ENCODE measurements around the gene MEGF8. TPM values are rescaled to one million over a fixed set of nuclear protein-coding genes. Genes with fewer than 3 reads are reported as not detected.

Gene MEGF8
- polyA plus RNA-seq, 1 donor from 2014 or later: 21.5 TPM

DNA sequence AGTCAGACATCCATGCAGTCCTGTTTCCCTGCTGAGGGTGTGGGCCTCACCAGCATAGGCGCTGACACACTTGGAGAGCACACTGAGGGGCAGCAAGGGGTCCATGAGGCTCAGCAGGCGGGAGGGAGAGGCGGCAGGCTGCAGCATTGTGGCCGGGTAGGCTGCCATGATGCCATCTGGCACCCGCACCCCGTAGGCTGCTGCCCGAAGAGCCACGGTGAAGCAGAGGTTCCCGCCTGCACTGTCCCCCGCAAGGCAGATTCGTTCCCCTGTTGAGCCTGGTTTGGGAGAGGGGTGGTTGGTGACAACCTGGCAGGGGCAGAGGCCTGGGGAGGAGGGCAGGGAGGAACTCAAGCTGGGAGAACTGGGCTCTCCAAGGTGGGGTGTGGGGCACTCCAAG, 80.7 kb downstream of the MEGF8 start:
- Histone ChIP-seq H3K27me3 (ENCODE audit: insufficient read depth, low read depth, low read length) (no peaks in the 10 kb centered on the region), H4K20me1 (ENCODE audit: insufficient read depth) (no peaks in the 10 kb centered on the region), H3K79me2 (replicated peaks; ENCODE audit: insufficient read depth, low read length) (no peaks in the 10 kb centered on the region), H3K36me3 (ENCODE audit: insufficient read depth, low read length) (no peaks in the 10 kb centered on the region), H3K9me3 (ENCODE audit: low read length) (no peaks in the 10 kb centered on the region), H3K27ac (ENCODE audit: low read length) (no peak overlapping the region), H3K9me2 (ENCODE audit: insufficient read depth, low read length) (no peaks in the 10 kb centered on the region), H3K4me2 (ENCODE audit: low read length) (no peak overlapping the region), H3K9ac (ENCODE audit: low read length) (no peak overlapping the region), H3K4me3 (ENCODE audit: low read length) (no peak overlapping the region), H2AFZ (ENCODE audit: low read depth, low read length) (no peak overlapping the region), H3F3A (ENCODE audit: insufficient read depth, low read length, poor library complexity, severe bottlenecking) (no peaks in the 10 kb centered on the region)
- TF ChIP-seq SMC3 (conservative IDR thresholded peaks at IDR 0.05; ENCODE audit: poor library complexity): no peak
- no peak for TF ChIP-seq EP300 (conservative IDR thresholded peaks at IDR 0.05; ENCODE audit: poor library complexity, severe bottlenecking)
- no peak for TF ChIP-seq TAF1 (IDR thresholded peaks at IDR 0.05; ENCODE audit: low read depth)
- TF ChIP-seq RAD21 (conservative IDR thresholded peaks at IDR 0.05): no peak
- TF ChIP-seq EZH2 (IDR thresholded peaks at IDR 0.05; ENCODE audit: borderline replicate concordance, insufficient read depth, low read length, poor library complexity, severe bottlenecking): no peak

- no peak overlapping the region for H3K9ac ChIP-seq (ENCODE audit: low read length)
- H3K27me3 ChIP-seq (ENCODE audit: insufficient read depth, low read depth, low read length): no peaks in the 10 kb centered on the region
- no peak overlapping the region for H3K4me3 ChIP-seq (ENCODE audit: low read length)
- no peaks in the 10 kb centered on the region for H3K9me3 ChIP-seq (ENCODE audit: low read length)
- no peak overlapping the region for H2AFZ ChIP-seq (ENCODE audit: low read depth, low read length)
- H4K20me1 ChIP-seq (ENCODE audit: insufficient read depth): no peaks in the 10 kb centered on the region
- no peaks in the 10 kb centered on the region for H3K79me2 ChIP-seq (replicated peaks; ENCODE audit: insufficient read depth, low read length)
- no peaks in the 10 kb centered on the region for H3F3A ChIP-seq (ENCODE audit: insufficient read depth, low read length, poor library complexity, severe bottlenecking)
- no peaks in the 10 kb centered on the region for H3K9me2 ChIP-seq (ENCODE audit: insufficient read depth, low read length)
- no peak overlapping the region for H3K4me2 ChIP-seq (ENCODE audit: low read length)
- TF ChIP-seq EZH2 (IDR thresholded peaks at IDR 0.05; ENCODE audit: borderline replicate concordance, insufficient read depth, low read length, poor library complexity, severe bottlenecking): no peak
- no peaks in the 10 kb centered on the region for H3K36me3 ChIP-seq (ENCODE audit: insufficient read depth, low read length)
- H3K27ac ChIP-seq (ENCODE audit: low read length): no peak overlapping the region
These were observed 81.8 kb downstream of the MEGF8 start for GRCh38 chr19:42407085-42407815.

GRCh38 chr19:42407816-42408175, 82.4 kb downstream of the MEGF8 start:
- no peaks in the 10 kb centered on the region for H3K9me3 ChIP-seq (ENCODE audit: low read length)
- H3K9ac ChIP-seq (ENCODE audit: low read length): no peak overlapping the region
- H3K36me3 ChIP-seq (ENCODE audit: insufficient read depth, low read length): no peaks in the 10 kb centered on the region
- H3K27me3 ChIP-seq (ENCODE audit: insufficient read depth, low read depth, low read length): no peaks in the 10 kb centered on the region
- H3K27ac ChIP-seq (ENCODE audit: low read length): no peak overlapping the region
- no peaks in the 10 kb centered on the region for H4K20me1 ChIP-seq (ENCODE audit: insufficient read depth)
- no peak for TF ChIP-seq RAD21 (conservative IDR thresholded peaks at IDR 0.05)
- TF ChIP-seq, protein P1, sequence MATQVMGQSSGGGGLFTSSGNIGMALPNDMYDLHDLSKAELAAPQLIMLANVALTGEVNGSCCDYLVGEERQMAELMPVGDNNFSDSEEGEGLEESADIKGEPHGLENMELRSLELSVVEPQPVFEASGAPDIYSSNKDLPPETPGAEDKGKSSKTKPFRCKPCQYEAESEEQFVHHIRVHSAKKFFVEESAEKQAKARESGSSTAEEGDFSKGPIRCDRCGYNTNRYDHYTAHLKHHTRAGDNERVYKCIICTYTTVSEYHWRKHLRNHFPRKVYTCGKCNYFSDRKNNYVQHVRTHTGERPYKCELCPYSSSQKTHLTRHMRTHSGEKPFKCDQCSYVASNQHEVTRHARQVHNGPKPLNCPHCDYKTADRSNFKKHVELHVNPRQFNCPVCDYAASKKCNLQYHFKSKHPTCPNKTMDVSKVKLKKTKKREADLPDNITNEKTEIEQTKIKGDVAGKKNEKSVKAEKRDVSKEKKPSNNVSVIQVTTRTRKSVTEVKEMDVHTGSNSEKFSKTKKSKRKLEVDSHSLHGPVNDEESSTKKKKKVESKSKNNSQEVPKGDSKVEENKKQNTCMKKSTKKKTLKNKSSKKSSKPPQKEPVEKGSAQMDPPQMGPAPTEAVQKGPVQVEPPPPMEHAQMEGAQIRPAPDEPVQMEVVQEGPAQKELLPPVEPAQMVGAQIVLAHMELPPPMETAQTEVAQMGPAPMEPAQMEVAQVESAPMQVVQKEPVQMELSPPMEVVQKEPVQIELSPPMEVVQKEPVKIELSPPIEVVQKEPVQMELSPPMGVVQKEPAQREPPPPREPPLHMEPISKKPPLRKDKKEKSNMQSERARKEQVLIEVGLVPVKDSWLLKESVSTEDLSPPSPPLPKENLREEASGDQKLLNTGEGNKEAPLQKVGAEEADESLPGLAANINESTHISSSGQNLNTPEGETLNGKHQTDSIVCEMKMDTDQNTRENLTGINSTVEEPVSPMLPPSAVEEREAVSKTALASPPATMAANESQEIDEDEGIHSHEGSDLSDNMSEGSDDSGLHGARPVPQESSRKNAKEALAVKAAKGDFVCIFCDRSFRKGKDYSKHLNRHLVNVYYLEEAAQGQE (IDR thresholded peaks at IDR 0.05; ENCODE audit: borderline replicate concordance): no peak
- TF ChIP-seq SMC3 (conservative IDR thresholded peaks at IDR 0.05; ENCODE audit: poor library complexity): no peak
- no peak for TF ChIP-seq MXI1 (conservative IDR thresholded peaks at IDR 0.05; ENCODE audit: poor library complexity, severe bottlenecking)
- no peak for TF ChIP-seq EZH2 (IDR thresholded peaks at IDR 0.05; ENCODE audit: borderline replicate concordance, insufficient read depth, low read length, poor library complexity, severe bottlenecking)
- TF ChIP-seq, protein P2, sequence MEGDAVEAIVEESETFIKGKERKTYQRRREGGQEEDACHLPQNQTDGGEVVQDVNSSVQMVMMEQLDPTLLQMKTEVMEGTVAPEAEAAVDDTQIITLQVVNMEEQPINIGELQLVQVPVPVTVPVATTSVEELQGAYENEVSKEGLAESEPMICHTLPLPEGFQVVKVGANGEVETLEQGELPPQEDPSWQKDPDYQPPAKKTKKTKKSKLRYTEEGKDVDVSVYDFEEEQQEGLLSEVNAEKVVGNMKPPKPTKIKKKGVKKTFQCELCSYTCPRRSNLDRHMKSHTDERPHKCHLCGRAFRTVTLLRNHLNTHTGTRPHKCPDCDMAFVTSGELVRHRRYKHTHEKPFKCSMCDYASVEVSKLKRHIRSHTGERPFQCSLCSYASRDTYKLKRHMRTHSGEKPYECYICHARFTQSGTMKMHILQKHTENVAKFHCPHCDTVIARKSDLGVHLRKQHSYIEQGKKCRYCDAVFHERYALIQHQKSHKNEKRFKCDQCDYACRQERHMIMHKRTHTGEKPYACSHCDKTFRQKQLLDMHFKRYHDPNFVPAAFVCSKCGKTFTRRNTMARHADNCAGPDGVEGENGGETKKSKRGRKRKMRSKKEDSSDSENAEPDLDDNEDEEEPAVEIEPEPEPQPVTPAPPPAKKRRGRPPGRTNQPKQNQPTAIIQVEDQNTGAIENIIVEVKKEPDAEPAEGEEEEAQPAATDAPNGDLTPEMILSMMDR (IDR thresholded peaks at IDR 0.05; ENCODE audit: poor library complexity, severe bottlenecking): no peak
- H3K9me2 ChIP-seq (ENCODE audit: insufficient read depth, low read length): no peaks in the 10 kb centered on the region
- no peak overlapping the region for H3K4me3 ChIP-seq (ENCODE audit: low read length)
- H3K79me2 ChIP-seq (replicated peaks; ENCODE audit: insufficient read depth, low read length): no peaks in the 10 kb centered on the region
- H3F3A ChIP-seq (ENCODE audit: insufficient read depth, low read length, poor library complexity, severe bottlenecking): no peaks in the 10 kb centered on the region
- no peak overlapping the region for H3K4me2 ChIP-seq (ENCODE audit: low read length)
- no peak overlapping the region for H2AFZ ChIP-seq (ENCODE audit: low read depth, low read length)

All from neural cell (in vitro differentiated cells).